KMS-11 (cell line): ENCODE results near the gene CNPY3.

Experiments used
- H2AFZ ChIP-seq: fragments of 200-600 bp; sonication (generic); 2 replicates; pipeline ENCODE4 v1.6.1; 2016; ENCODE audit warnings: antibody characterized with exemption, mixed run types, low read depth
- H3K27ac ChIP-seq: fragments of 200-600 bp; sonication (generic); 2 replicates; pipeline ENCODE4 v1.6.1; 2016; ENCODE audit warnings: mild to moderate bottlenecking, mixed run types
- H3K27me3 ChIP-seq: fragments of 200-600 bp; sonication (generic); 2 replicates; pipeline ENCODE4 v1.6.1; 2017; ENCODE audit warnings: mild to moderate bottlenecking, low read depth, mixed run types, moderate library complexity; ENCODE audit not compliant: insufficient read depth
- H3K36me3 ChIP-seq: fragments of 200-600 bp; sonication (generic); 2 replicates; pipeline ENCODE4 v1.6.1; 2017; ENCODE audit warnings: mild to moderate bottlenecking, mixed run types; ENCODE audit not compliant: insufficient read depth
- H3K4me1 ChIP-seq: fragments of 200-600 bp; sonication (generic); 2 replicates; pipeline ENCODE4 v1.6.1; 2016; ENCODE audit warnings: mild to moderate bottlenecking, low read depth, mixed run types; ENCODE audit not compliant: poor library complexity, severe bottlenecking
- H3K4me2 ChIP-seq: fragments of 200-600 bp; sonication (generic); 2 replicates; pipeline ENCODE4 v1.7.0; 2016; ENCODE audit warnings: mild to moderate bottlenecking, mixed run types
- H3K4me3 ChIP-seq: fragments of 200-600 bp; sonication (generic); IDR thresholded peaks from 2 replicates; pipeline ENCODE4 v1.6.1; 2017; ENCODE audit warnings: low read depth, low read length, mixed read lengths; ENCODE audit not compliant: insufficient read depth
- H3K79me2 ChIP-seq: fragments of 200-600 bp; sonication (generic); 2 replicates; pipeline ENCODE4 v1.6.1; 2016; ENCODE audit warnings: low read depth, mixed run types; ENCODE audit not compliant: insufficient read depth
- H3K9ac ChIP-seq: fragments of 200-600 bp; sonication (generic); 2 replicates; pipeline ENCODE4 v1.6.1; 2016; ENCODE audit warnings: mild to moderate bottlenecking, mixed run types
- H4K20me1 ChIP-seq: fragments of 200-600 bp; sonication (generic); 2 replicates; pipeline ENCODE4 v1.6.1; 2016; ENCODE audit warnings: mild to moderate bottlenecking, mixed run types; ENCODE audit not compliant: insufficient read depth
- TF ChIP-seq, protein P1 (sequence below): fragments of 200-600 bp; sonication (generic); conservative IDR thresholded peaks from 2 replicates; pipeline ENCODE4 v1.6.1; 2017; ENCODE audit warnings: low read depth, mild to moderate bottlenecking, antibody characterized with exemption, low read length, moderate library complexity, mixed read lengths

CNPY3 gene

GRCh38 chr6:42914546-42914945 lies 14.7 kb upstream of the CNPY3 start:
- H3K27ac ChIP-seq = no peak overlapping the region
- no peak overlapping the region for H3K9ac ChIP-seq

DNA sequence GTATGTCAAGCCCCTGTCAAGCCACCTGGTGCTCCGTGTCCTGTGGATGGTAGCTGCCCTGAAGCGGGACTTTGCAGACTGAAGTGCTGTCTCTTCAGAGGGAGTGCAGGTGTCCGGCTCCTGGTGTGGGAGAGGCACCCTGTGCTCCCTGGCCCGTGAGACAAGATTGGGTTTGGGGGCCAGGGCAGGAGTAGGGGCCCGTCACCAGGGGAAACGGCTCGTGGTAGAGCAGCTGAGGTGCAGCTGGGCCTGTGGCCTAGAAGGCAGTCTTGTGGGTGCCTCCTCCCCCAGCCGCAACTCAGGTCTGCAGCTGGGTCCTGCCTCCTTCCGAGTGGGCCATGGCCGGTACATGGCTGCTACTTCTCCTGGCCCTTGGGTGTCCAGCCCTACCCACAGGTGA lies 13.5 kb upstream of the CNPY3 start, which contains the start of gene PTCRA:
Gene PTCRA (plus strand): TSS at position 322 of the 400 bp plus-strand sequence. CDS start 17 bp downstream, at position 339.
- H3K4me3 ChIP-seq = no peak within 1 kb of the TSS
- H3K79me2 ChIP-seq = no peaks in the 10 kb centered on the region
- no peak within 1 kb of the TSS for H2AFZ ChIP-seq
- no peaks in the 10 kb centered on the region for H3K36me3 ChIP-seq
- H3K4me1 ChIP-seq = peaks cover 8% of the 10 kb centered on the region
- peaks cover 2% of the 10 kb centered on the region; the same call in 1 of the 2 replicates for H3K27me3 ChIP-seq
- H3K9ac ChIP-seq = no peak within 1 kb of the TSS
- H3K27ac ChIP-seq = no peak within 1 kb of the TSS
- no peak within 1 kb of the TSS for H3K4me2 ChIP-seq
- TF ChIP-seq, protein P1, sequence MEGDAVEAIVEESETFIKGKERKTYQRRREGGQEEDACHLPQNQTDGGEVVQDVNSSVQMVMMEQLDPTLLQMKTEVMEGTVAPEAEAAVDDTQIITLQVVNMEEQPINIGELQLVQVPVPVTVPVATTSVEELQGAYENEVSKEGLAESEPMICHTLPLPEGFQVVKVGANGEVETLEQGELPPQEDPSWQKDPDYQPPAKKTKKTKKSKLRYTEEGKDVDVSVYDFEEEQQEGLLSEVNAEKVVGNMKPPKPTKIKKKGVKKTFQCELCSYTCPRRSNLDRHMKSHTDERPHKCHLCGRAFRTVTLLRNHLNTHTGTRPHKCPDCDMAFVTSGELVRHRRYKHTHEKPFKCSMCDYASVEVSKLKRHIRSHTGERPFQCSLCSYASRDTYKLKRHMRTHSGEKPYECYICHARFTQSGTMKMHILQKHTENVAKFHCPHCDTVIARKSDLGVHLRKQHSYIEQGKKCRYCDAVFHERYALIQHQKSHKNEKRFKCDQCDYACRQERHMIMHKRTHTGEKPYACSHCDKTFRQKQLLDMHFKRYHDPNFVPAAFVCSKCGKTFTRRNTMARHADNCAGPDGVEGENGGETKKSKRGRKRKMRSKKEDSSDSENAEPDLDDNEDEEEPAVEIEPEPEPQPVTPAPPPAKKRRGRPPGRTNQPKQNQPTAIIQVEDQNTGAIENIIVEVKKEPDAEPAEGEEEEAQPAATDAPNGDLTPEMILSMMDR = no peak
- no peaks in the 10 kb centered on the region for H4K20me1 ChIP-seq

More at GRCh38 chr6:42914546-42914945, 14.7 kb upstream of the CNPY3 start:
- no peak overlapping the region for H3K4me3 ChIP-seq
- no peak overlapping the region for H3K4me2 ChIP-seq
- TF ChIP-seq, protein P1 = no peak
- H3K4me1 ChIP-seq = peaks cover 8% of the 10 kb centered on the region
- H3K36me3 ChIP-seq = no peaks in the 10 kb centered on the region
- no peaks in the 10 kb centered on the region for H3K79me2 ChIP-seq
- no peak overlapping the region for H2AFZ ChIP-seq
- H4K20me1 ChIP-seq = no peaks in the 10 kb centered on the region
- peaks cover 2% of the 10 kb centered on the region; the same call in 1 of the 2 replicates for H3K27me3 ChIP-seq

DNA sequence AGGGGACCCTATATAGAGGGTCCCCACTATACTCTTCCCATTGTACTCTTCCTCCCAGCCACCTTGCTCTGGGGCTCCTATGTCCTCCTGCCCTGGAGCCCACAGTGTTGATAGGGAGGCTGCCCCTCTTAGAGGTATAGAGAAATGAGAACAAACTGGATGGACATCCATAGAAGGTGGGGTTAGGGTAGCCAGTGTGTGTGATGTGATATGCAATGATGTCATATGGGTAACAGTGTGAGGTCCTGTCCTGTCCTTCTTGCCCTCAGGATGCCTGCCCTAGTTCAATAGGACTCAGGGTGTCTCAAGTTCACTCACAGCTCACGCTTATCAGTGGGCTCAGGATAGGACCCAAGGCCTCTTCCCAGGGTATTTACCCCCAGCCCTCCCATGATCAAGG lies 13.0 kb upstream of the CNPY3 start:
- no peak overlapping the region for H3K4me2 ChIP-seq
- H3K79me2 ChIP-seq = no peaks in the 10 kb centered on the region
- H2AFZ ChIP-seq = no peak overlapping the region
- H3K27me3 ChIP-seq = peaks cover 2% of the 10 kb centered on the region; the same call in 1 of the 2 replicates
- no peak overlapping the region for H3K27ac ChIP-seq
- H3K36me3 ChIP-seq = no peaks in the 10 kb centered on the region
- peaks cover 8% of the 10 kb centered on the region for H3K4me1 ChIP-seq
- TF ChIP-seq, protein P1 = no peak
- H4K20me1 ChIP-seq = no peaks in the 10 kb centered on the region
- no peak overlapping the region for H3K4me3 ChIP-seq
- H3K9ac ChIP-seq = no peak overlapping the region

DNA sequence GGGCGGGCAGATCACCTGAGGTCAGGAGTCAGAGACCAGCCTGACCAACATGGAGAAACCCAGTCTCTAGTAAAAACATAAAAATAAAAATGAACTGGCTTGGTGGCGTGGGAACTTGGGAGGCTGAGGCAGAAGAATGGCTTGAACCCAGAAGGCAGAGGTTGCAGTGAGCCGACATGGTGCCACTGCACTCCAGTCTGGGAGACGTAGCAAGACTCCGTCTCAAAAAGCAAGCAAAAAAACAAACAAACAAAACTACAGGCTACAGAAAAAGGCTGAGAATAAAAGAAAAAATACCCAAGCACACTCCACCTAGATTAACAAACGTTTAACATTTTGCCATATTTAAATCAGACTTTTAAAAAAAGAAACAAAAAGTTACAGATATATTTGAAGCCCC lies 7.5 kb upstream of the CNPY3 start:
- Histone ChIP-seq H2AFZ (no peak overlapping the region), H4K20me1 (no peaks in the 10 kb centered on the region), H3K36me3 (no peaks in the 10 kb centered on the region), H3K9ac (no peak overlapping the region), H3K4me3 (no peak overlapping the region), H3K27me3 (no peaks in the 10 kb centered on the region), H3K4me2 (no peak overlapping the region), H3K79me2 (no peaks in the 10 kb centered on the region), H3K27ac (no peak overlapping the region), H3K4me1 (no peaks in the 10 kb centered on the region)
- TF ChIP-seq, protein P1 = no peak
